ENCODE measurements around the gene PACRG.

- TF ChIP-seq CTCF (IDR thresholded peaks at IDR 0.05): no peak
- 0 out of 2 replicates have a peak, but pooled peaks have one; percentile 21 for TF ChIP-seq SIN3A (IDR thresholded peaks at IDR 0.05; ENCODE audit: borderline replicate concordance, low read depth, low read length)
- peak; percentile 51 for TF ChIP-seq MAX (IDR thresholded peaks at IDR 0.05; ENCODE audit: low read depth)
- peak in 1 of 2 experiments; percentile 87; a peak in 2 of 4 replicates for TF ChIP-seq EP300 (IDR thresholded peaks at IDR 0.05; ENCODE audit: borderline replicate concordance in 1 of 2, low read depth in 1 of 2, low read length in 1 of 2)
These were observed 236.8 kb downstream of the PACRG start for GRCh38 chr6:162964488-162965140.
